Measurements from ENCODE around the gene MYH16. TPM values are rescaled to one million over a fixed set of nuclear protein-coding genes. Genes with fewer than 3 reads are reported as not detected.
"Not testable (repeated sequence)": the region's sequence is repeated elsewhere in the genome, so short reads cannot be mapped to it uniquely, and the experiment has no call there.

MYH16 gene
- total RNA-seq, 2 experiments from 2014 or later: not detected

GRCh38 chr7:99290148-99290547 is 17.5 kb downstream of the MYH16 start:
- H3K27me3 Mint-ChIP-seq (ENCODE audit: low read depth); H3K4me1 Mint-ChIP-seq (ENCODE audit: low read depth); H3K4me3 Mint-ChIP-seq; ATAC-seq; POLR2A ChIA-PET; H3K36me3 Mint-ChIP-seq (ENCODE audit: low read depth); DNase-seq; H3K9me3 Mint-ChIP-seq (ENCODE audit: insufficient read depth); H3K27ac Mint-ChIP-seq: not testable (repeated sequence)
- CTCF ChIA-PET: interaction anchor here (1.1 kb wide), 1 partner anchor 23 kb away, joined by 3 read pairs; no protein-coding TSS in a partner anchor

GRCh38 chr7:99290980-99291607 is 18.5 kb downstream of the MYH16 start:
- no peak for DNase-seq
- ChIA-PET CTCF (interaction anchor here (1.1 kb wide), 1 partner anchor 22 kb away, joined by 3 read pairs; no protein-coding TSS in a partner anchor), POLR2A (no interaction called here)
- Mint-ChIP-seq H3K27ac (no peak overlapping the region), H3K9me3 (ENCODE audit: insufficient read depth) (no peaks in the 10 kb centered on the region), H3K4me3 (no peak overlapping the region), H3K4me1 (ENCODE audit: low read depth) (no peaks in the 10 kb centered on the region), H3K36me3 (ENCODE audit: low read depth) (no peaks in the 10 kb centered on the region), H3K27me3 (ENCODE audit: low read depth) (no peaks in the 10 kb centered on the region)
- no peak for ATAC-seq

GRCh38 chr7:99292127-99292526 is 19.5 kb downstream of the MYH16 start:
- Mint-ChIP-seq H3K4me1 (ENCODE audit: low read depth) (no peaks in the 10 kb centered on the region), H3K27me3 (ENCODE audit: low read depth) (no peaks in the 10 kb centered on the region), H3K27ac (no peak overlapping the region), H3K9me3 (ENCODE audit: insufficient read depth) (no peaks in the 10 kb centered on the region), H3K36me3 (ENCODE audit: low read depth) (no peaks in the 10 kb centered on the region), H3K4me3 (no peak overlapping the region)
- no peak for ATAC-seq
- CTCF ChIA-PET: interaction anchor here (1.0 kb wide), 1 partner anchor 21 kb away, joined by 5 read pairs; no protein-coding TSS in a partner anchor
- POLR2A ChIA-PET: no interaction called here
- DNase-seq: no peak

GRCh38 chr7:99293167-99293566 is 20.5 kb downstream of the MYH16 start:
- H3K9me3 Mint-ChIP-seq (ENCODE audit: insufficient read depth): no peaks in the 10 kb centered on the region
- no peak overlapping the region for H3K4me3 Mint-ChIP-seq
- no peaks in the 10 kb centered on the region for H3K4me1 Mint-ChIP-seq (ENCODE audit: low read depth)
- no peak for ATAC-seq
- CTCF ChIA-PET: no interaction called here
- DNase-seq: no peak
- POLR2A ChIA-PET: no interaction called here
- no peak overlapping the region for H3K27ac Mint-ChIP-seq
- no peaks in the 10 kb centered on the region for H3K27me3 Mint-ChIP-seq (ENCODE audit: low read depth)
- H3K36me3 Mint-ChIP-seq (ENCODE audit: low read depth): no peaks in the 10 kb centered on the region

- Mint-ChIP-seq H3K36me3 (ENCODE audit: low read depth) (no peaks in the 10 kb centered on the region), H3K27ac (no peak overlapping the region), H3K4me1 (ENCODE audit: low read depth) (no peaks in the 10 kb centered on the region), H3K9me3 (ENCODE audit: insufficient read depth) (no peaks in the 10 kb centered on the region), H3K27me3 (ENCODE audit: low read depth) (no peaks in the 10 kb centered on the region), H3K4me3 (no peak overlapping the region)
- no peak for DNase-seq
- ChIA-PET POLR2A (interaction anchor here (0.5 kb wide), 1 partner anchor 23 kb away, joined by 4 read pairs; no protein-coding TSS in a partner anchor), CTCF (no interaction called here)
- ATAC-seq: no peak
These were observed 21.0 kb downstream of the MYH16 start for GRCh38 chr7:99293650-99294049.

- ATAC-seq (no peak), DNase-seq (no peak)
- no peaks in the 10 kb centered on the region for H3K27me3 Mint-ChIP-seq (ENCODE audit: low read depth)
- H3K9me3 Mint-ChIP-seq (ENCODE audit: insufficient read depth): no peaks in the 10 kb centered on the region
- ChIA-PET CTCF (no interaction called here), POLR2A (no interaction called here)
- no peaks in the 10 kb centered on the region for H3K4me1 Mint-ChIP-seq (ENCODE audit: low read depth)
- no peak overlapping the region for H3K4me3 Mint-ChIP-seq
- H3K36me3 Mint-ChIP-seq (ENCODE audit: low read depth): no peaks in the 10 kb centered on the region
- no peak overlapping the region for H3K27ac Mint-ChIP-seq
These were observed 23.8 kb downstream of the MYH16 start for GRCh38 chr7:99296471-99296870.

GRCh38 chr7:99301496-99301895 is 28.9 kb downstream of the MYH16 start:
- no peaks in the 10 kb centered on the region for H3K27me3 Mint-ChIP-seq (ENCODE audit: low read depth)
- ChIA-PET POLR2A (no interaction called here), CTCF (interaction anchor here (1.3 kb wide), 1 partner anchor 9 kb away, joined by 4 read pairs; no protein-coding TSS in a partner anchor)
- ATAC-seq (no peak), DNase-seq (no peak)
- no peaks in the 10 kb centered on the region for H3K4me1 Mint-ChIP-seq (ENCODE audit: low read depth)
- H3K27ac Mint-ChIP-seq: no peak overlapping the region
- H3K36me3 Mint-ChIP-seq (ENCODE audit: low read depth): no peaks in the 10 kb centered on the region
- H3K9me3 Mint-ChIP-seq (ENCODE audit: insufficient read depth): no peaks in the 10 kb centered on the region
- no peak overlapping the region for H3K4me3 Mint-ChIP-seq

GRCh38 chr7:99305473-99306260 is 33.0 kb downstream of the MYH16 start:
- Mint-ChIP-seq H3K4me3 (no peak overlapping the region), H3K9me3 (ENCODE audit: insufficient read depth) (no peaks in the 10 kb centered on the region), H3K36me3 (ENCODE audit: low read depth) (no peaks in the 10 kb centered on the region), H3K27ac (no peak overlapping the region), H3K4me1 (ENCODE audit: low read depth) (no peaks in the 10 kb centered on the region), H3K27me3 (ENCODE audit: low read depth) (peaks cover 8% of the 10 kb centered on the region)
- ChIA-PET POLR2A (no interaction called here), CTCF (no interaction called here)
- ATAC-seq (no peak), DNase-seq (no peak)

- ATAC-seq: no peak
- H3K27ac Mint-ChIP-seq: no peak overlapping the region
- no peak overlapping the region for H3K4me3 Mint-ChIP-seq
- peaks cover 8% of the 10 kb centered on the region for H3K4me1 Mint-ChIP-seq (ENCODE audit: low read depth)
- ChIA-PET POLR2A (no interaction called here), CTCF (no interaction called here)
- DNase-seq: no peak
- H3K27me3 Mint-ChIP-seq (ENCODE audit: low read depth): peaks cover 10% of the 10 kb centered on the region
- H3K9me3 Mint-ChIP-seq (ENCODE audit: insufficient read depth): no peaks in the 10 kb centered on the region
- H3K36me3 Mint-ChIP-seq (ENCODE audit: low read depth): no peaks in the 10 kb centered on the region
These were observed 35.9 kb downstream of the MYH16 start for GRCh38 chr7:99308461-99309074.

GRCh38 chr7:99309111-99309510 is 36.5 kb downstream of the MYH16 start:
- Mint-ChIP-seq H3K4me1 (ENCODE audit: low read depth) (peaks cover 12% of the 10 kb centered on the region), H3K27me3 (ENCODE audit: low read depth) (peaks cover 10% of the 10 kb centered on the region), H3K9me3 (ENCODE audit: insufficient read depth) (no peaks in the 10 kb centered on the region), H3K36me3 (ENCODE audit: low read depth) (no peaks in the 10 kb centered on the region), H3K27ac (no peak overlapping the region), H3K4me3 (no peak overlapping the region)
- ChIA-PET CTCF (interaction anchor here (1.9 kb wide), 1 partner anchor 12 kb away, joined by 5 read pairs; no protein-coding TSS in a partner anchor), POLR2A (no interaction called here)
- DNase-seq: no peak
- ATAC-seq: no peak

GRCh38 chr7:99310004-99310403 is 37.4 kb downstream of the MYH16 start:
- H3K9me3 Mint-ChIP-seq (ENCODE audit: insufficient read depth): no peaks in the 10 kb centered on the region
- DNase-seq (no peak), ATAC-seq (no peak)
- H3K27ac Mint-ChIP-seq: no peak overlapping the region
- H3K36me3 Mint-ChIP-seq (ENCODE audit: low read depth): no peaks in the 10 kb centered on the region
- POLR2A ChIA-PET: no interaction called here
- peaks cover 19% of the 10 kb centered on the region for H3K4me1 Mint-ChIP-seq (ENCODE audit: low read depth)
- CTCF ChIA-PET: interaction anchor here (0.9 to 1.9 kb wide), 5 partner anchors 11 to 318 kb away, joined by 3 to 6 read pairs (median 3); partner anchors contain the start of gene ARPC1A
- peaks cover 10% of the 10 kb centered on the region for H3K27me3 Mint-ChIP-seq (ENCODE audit: low read depth)
- no peak overlapping the region for H3K4me3 Mint-ChIP-seq

- ATAC-seq (no peak), DNase-seq (no peak)
- POLR2A ChIA-PET: interaction anchor here (1.1 kb wide), 1 partner anchor 97 kb away, joined by 3 read pairs; the partner anchor contains the start of gene BUD31
- H3K36me3 Mint-ChIP-seq (ENCODE audit: low read depth): no peaks in the 10 kb centered on the region
- H3K4me1 Mint-ChIP-seq (ENCODE audit: low read depth): peaks cover 24% of the 10 kb centered on the region
- no peak overlapping the region for H3K4me3 Mint-ChIP-seq
- H3K9me3 Mint-ChIP-seq (ENCODE audit: insufficient read depth): no peaks in the 10 kb centered on the region
- H3K27me3 Mint-ChIP-seq (ENCODE audit: low read depth): peaks cover 10% of the 10 kb centered on the region
- CTCF ChIA-PET: interaction anchor here (0.6 to 3.0 kb wide), 4 partner anchors 271 to 319 kb away, joined by 3 to 15 read pairs (median 3); no protein-coding TSS in a partner anchor
- no peak overlapping the region for H3K27ac Mint-ChIP-seq
These were observed 39.1 kb downstream of the MYH16 start for GRCh38 chr7:99311702-99312101.

All from activated CD8-positive, alpha-beta T cell treated with anti-CD3 and anti-CD28 coated beads, Interleukin-2, amount 10 ng/mL, durations not matched to agents 7 days and 5 days (primary cell).